OCI-LY1 (cell line): ENCODE data around the gene RHOU.

Source experiments
- H2AFZ ChIP-seq: fragments of 200-600 bp; sonication (generic), shearing (Covaris generic); 2 replicates; pipeline ENCODE4 v1.6.0; 2014; ENCODE audit warnings: antibody characterized with exemption, mild to moderate bottlenecking, low read length
- H3F3A ChIP-seq: fragments of 200-600 bp; sonication (generic), shearing (Covaris generic); 2 replicates; pipeline ENCODE4 v1.6.0; 2014; ENCODE audit warnings: mild to moderate bottlenecking, antibody characterized with exemption, low read length, moderate library complexity; ENCODE audit not compliant: insufficient read depth
- H3K27ac ChIP-seq: fragments of 200-600 bp; sonication (generic); 2 replicates; pipeline ENCODE4 v1.5.1; 2014; ENCODE audit warnings: low read length, mixed run types, mild to moderate bottlenecking, low read depth; ENCODE audit not compliant: poor library complexity, severe bottlenecking
- H3K27me3 ChIP-seq: fragments of 200-600 bp; sonication (generic); 2 replicates; pipeline ENCODE4 v1.6.0; 2014; ENCODE audit warnings: antibody characterized with exemption, mild to moderate bottlenecking, low read length, moderate library complexity; ENCODE audit not compliant: insufficient read depth
- H3K36me3 ChIP-seq: fragments of 200-600 bp; sonication (generic); 2 replicates; pipeline ENCODE4 v1.6.1; 2014; ENCODE audit warnings: mild to moderate bottlenecking, antibody characterized with exemption, low read length, moderate library complexity, mixed read lengths; ENCODE audit not compliant: insufficient read depth
- H3K4me1 ChIP-seq: fragments of 200-600 bp; sonication (generic); 2 replicates; pipeline ENCODE4 v1.5.1; 2014; ENCODE audit warnings: mild to moderate bottlenecking, low read length, moderate library complexity; ENCODE audit not compliant: insufficient read depth, severe bottlenecking
- H3K4me2 ChIP-seq: fragments of 200-600 bp; sonication (generic), shearing (Covaris generic); 2 replicates; pipeline ENCODE4 v1.6.1; 2014; ENCODE audit warnings: low read length
- H3K4me3 ChIP-seq: fragments of 200-600 bp; sonication (generic); 2 replicates; pipeline ENCODE4 v1.5.1; 2014; ENCODE audit warnings: low read length, low read depth, mild to moderate bottlenecking, mixed read lengths; ENCODE audit not compliant: poor library complexity, severe bottlenecking
- H3K79me2 ChIP-seq: fragments of 200-600 bp; shearing (Covaris generic); 2 replicates; pipeline ENCODE4 v1.6.1; 2016; ENCODE audit warnings: mixed run types, low read length, mixed read lengths; ENCODE audit not compliant: insufficient read depth
- H3K9ac ChIP-seq: fragments of 200-600 bp; sonication (generic), shearing (Covaris generic); 2 replicates; pipeline ENCODE4 v1.6.1; 2014; ENCODE audit warnings: mild to moderate bottlenecking, low read length, mixed read lengths
- H3K9me2 ChIP-seq: fragments of 200-600 bp; sonication (generic), shearing (Covaris generic); 2 replicates; pipeline ENCODE4 v1.6.1; 2014; ENCODE audit warnings: low read depth, mild to moderate bottlenecking, low read length, mixed read lengths
- H3K9me3 ChIP-seq: fragments of 200-600 bp; shearing (Covaris generic); 2 replicates; pipeline ENCODE4 v1.6.1; 2014; ENCODE audit warnings: low read length, mixed read lengths
- H4K20me1 ChIP-seq: fragments of 200-600 bp; sonication (generic), shearing (Covaris generic); 2 replicates; pipeline ENCODE4 v1.6.0; 2016; ENCODE audit warnings: mild to moderate bottlenecking, low read length; ENCODE audit not compliant: insufficient read depth
- EZH2 ChIP-seq: fragments of 200-600 bp; sonication (generic), shearing (Covaris generic); IDR thresholded peaks from 2 replicates; pipeline ENCODE4 v1.8.0; 2017; ENCODE audit warnings: borderline replicate concordance, mixed run types, mild to moderate bottlenecking, antibody characterized with exemption, low read length, moderate library complexity, mixed read lengths
- TF ChIP-seq, protein P1 (sequence below): fragments of 200-600 bp; sonication (generic), shearing (Covaris generic); IDR thresholded peaks from 2 replicates; pipeline ENCODE4 v1.5.1; 2017; ENCODE audit warnings: mild to moderate bottlenecking, antibody characterized with exemption, low read length, moderate library complexity, mixed read lengths

RHOU gene

DNA sequence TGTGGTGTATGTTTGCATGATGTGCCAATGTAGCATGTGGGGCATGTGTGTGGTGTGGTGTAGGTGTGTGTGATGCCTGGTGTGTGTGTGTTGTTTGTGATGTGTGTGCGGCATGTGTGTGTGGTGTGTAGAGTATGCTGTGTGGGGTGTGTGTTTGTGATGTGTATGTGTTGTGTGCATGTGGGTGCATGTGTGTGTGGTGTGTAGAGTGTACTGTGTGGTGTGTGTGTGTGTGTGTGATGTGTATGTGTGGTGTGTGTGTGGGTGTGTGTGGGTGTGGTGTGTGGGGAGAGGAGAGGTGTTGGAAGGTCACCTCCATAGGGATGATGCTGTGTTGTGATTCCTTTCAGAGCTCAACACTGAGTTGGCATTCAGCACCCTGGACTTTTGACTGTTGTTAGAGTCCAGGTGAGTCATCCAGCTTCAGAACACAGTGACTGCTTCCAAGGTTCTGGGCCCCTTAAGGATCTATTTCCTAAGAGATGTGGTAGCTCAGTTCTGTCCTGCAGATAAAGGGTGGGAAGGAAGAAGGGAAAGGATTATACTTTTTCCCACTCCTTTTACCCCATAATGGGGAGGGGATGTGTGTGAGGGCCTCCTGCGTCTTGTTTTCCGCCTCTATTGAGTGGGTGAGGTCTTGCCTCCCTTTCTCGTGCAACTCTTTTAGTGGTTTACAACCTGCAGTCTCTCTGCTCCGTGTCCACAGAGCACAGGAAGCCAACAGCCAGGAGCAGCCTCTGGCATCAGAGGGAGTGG lies 47.6 kb downstream of the RHOU start:
- H3K9me3 ChIP-seq: no peaks in the 10 kb centered on the region
- H3K4me1 ChIP-seq: no peaks in the 10 kb centered on the region
- no peak overlapping the region for H3K4me3 ChIP-seq
- no peaks in the 10 kb centered on the region for H3K9me2 ChIP-seq
- no peak overlapping the region for H2AFZ ChIP-seq
- no peaks in the 10 kb centered on the region for H3K79me2 ChIP-seq
- H3F3A ChIP-seq: no peaks in the 10 kb centered on the region
- no peak overlapping the region for H3K27ac ChIP-seq
- no peaks in the 10 kb centered on the region for H4K20me1 ChIP-seq
- no peak for TF ChIP-seq EZH2
- TF ChIP-seq, protein P1, sequence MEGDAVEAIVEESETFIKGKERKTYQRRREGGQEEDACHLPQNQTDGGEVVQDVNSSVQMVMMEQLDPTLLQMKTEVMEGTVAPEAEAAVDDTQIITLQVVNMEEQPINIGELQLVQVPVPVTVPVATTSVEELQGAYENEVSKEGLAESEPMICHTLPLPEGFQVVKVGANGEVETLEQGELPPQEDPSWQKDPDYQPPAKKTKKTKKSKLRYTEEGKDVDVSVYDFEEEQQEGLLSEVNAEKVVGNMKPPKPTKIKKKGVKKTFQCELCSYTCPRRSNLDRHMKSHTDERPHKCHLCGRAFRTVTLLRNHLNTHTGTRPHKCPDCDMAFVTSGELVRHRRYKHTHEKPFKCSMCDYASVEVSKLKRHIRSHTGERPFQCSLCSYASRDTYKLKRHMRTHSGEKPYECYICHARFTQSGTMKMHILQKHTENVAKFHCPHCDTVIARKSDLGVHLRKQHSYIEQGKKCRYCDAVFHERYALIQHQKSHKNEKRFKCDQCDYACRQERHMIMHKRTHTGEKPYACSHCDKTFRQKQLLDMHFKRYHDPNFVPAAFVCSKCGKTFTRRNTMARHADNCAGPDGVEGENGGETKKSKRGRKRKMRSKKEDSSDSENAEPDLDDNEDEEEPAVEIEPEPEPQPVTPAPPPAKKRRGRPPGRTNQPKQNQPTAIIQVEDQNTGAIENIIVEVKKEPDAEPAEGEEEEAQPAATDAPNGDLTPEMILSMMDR: no peak
- H3K4me2 ChIP-seq: no peak overlapping the region
- no peaks in the 10 kb centered on the region for H3K36me3 ChIP-seq
- no peaks in the 10 kb centered on the region for H3K27me3 ChIP-seq
- no peak overlapping the region for H3K9ac ChIP-seq

DNA sequence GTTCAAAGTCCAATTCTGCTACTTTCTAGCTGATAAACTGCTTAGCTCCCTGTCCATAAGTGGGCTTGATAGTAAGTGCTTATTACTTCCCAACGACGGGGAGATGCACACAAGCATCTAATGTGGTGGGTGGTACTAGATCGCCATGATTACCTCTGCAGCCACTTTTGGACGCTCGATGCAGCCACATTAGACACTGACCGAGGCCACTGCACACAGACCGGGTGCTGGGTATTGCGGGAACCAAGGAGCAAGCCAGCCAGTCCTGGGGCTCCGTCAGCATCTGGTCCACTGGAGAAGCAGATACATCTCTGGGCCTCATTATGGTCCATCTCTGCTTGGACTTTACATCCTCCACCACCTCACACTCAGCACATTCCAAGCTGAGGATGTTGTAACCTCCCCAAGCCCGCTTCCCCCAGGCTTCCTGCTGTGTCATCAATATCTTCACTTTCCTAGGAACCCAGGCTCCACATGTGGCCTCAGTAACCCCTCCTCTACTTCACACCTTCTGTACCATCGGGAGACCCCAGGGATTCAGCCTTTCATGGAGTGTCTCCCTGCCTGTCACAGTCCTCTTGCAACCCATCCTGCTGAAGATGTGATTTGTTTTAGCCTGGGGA lies 48.2 kb downstream of the RHOU start:
- H3K9ac ChIP-seq: no peak overlapping the region
- TF ChIP-seq, protein P1: no peak
- TF ChIP-seq EZH2: no peak
- H3K4me2 ChIP-seq: no peak overlapping the region
- H3K27ac ChIP-seq: no peak overlapping the region
- H3K27me3 ChIP-seq: no peaks in the 10 kb centered on the region
- H3K36me3 ChIP-seq: no peaks in the 10 kb centered on the region
- no peaks in the 10 kb centered on the region for H4K20me1 ChIP-seq
- no peak overlapping the region for H3K4me3 ChIP-seq
- H3K9me2 ChIP-seq: no peaks in the 10 kb centered on the region
- no peaks in the 10 kb centered on the region for H3K9me3 ChIP-seq
- no peaks in the 10 kb centered on the region for H3K79me2 ChIP-seq
- no peaks in the 10 kb centered on the region for H3F3A ChIP-seq
- H2AFZ ChIP-seq: no peak overlapping the region
- H3K4me1 ChIP-seq: no peaks in the 10 kb centered on the region

DNA sequence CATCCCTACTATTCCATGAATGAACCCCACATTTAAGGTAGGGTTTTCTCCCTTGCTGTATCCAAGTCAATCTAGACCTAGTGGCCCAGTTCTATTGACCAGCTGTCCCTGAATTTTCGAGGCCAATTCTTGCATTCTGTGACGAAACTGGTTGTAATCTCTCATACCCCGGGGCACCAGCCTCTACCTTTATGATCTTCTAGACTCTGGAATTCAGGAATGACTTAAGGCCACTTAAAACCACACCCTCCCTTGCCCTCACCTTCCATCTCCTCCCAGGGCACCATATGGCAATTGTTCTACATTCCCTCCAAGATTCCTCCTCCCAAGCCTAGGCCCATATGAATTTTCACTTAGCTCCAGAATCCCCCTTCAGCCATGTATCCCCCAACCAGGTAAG lies 48.9 kb downstream of the RHOU start:
- Histone ChIP-seq H3K4me1 (no peaks in the 10 kb centered on the region), H3K4me3 (no peak overlapping the region), H4K20me1 (no peaks in the 10 kb centered on the region), H3K36me3 (no peaks in the 10 kb centered on the region), H2AFZ (no peak overlapping the region), H3K4me2 (no peak overlapping the region), H3K79me2 (no peaks in the 10 kb centered on the region), H3K27ac (no peak overlapping the region), H3K9ac (no peak overlapping the region), H3K27me3 (no peaks in the 10 kb centered on the region), H3F3A (no peaks in the 10 kb centered on the region), H3K9me2 (no peaks in the 10 kb centered on the region), H3K9me3 (no peaks in the 10 kb centered on the region)
- TF ChIP-seq, protein P1: no peak
- no peak for TF ChIP-seq EZH2
